Natural killer cell (primary cell): ENCODE results near the gene SYNGR1. TPM values are rescaled to one million over a fixed set of nuclear protein-coding genes. Genes with fewer than 3 reads are reported as not detected.
A peak's percentile ranks its signal among the peaks of the same experiment; 100 is the strongest.

Experiments used
- ATAC-seq, 3 donors: fragments of 150-1000 bp in 2 of 3; fragments of 200-7000 bp in 1 of 3; cut with Tn5 transposase; 1 replicate in 1 of 3; 2 replicates in 2 of 3; pipeline ENCODE4 v1.10.0; 2021; ENCODE audit warnings: mild to moderate bottlenecking in 2 of 3, moderate library complexity in 2 of 3
- DNase-seq, 2 donors: peaks; one replicate each; pipeline versions ENCODE4 v3.0.0 to v3.0.0-alpha.2; 2013 to 2021; ENCODE audit warnings: mixed read lengths in 1 of 2
- H3K27ac ChIP-seq: one replicate; pipeline ENCODE4 v1.5.1; 2013; ENCODE audit warnings: mild to moderate bottlenecking, low read length
- H3K27me3 ChIP-seq: one replicate; pipeline ENCODE4 v1.6.1; 2013; ENCODE audit warnings: low read length; ENCODE audit not compliant: control insufficient read depth, insufficient read depth
- H3K36me3 ChIP-seq: one replicate; pipeline ENCODE4 v1.6.1; 2013; ENCODE audit warnings: low read length; ENCODE audit not compliant: control insufficient read depth, insufficient read depth
- H3K4me1 ChIP-seq: one replicate; pipeline ENCODE4 v1.6.1; 2013; ENCODE audit warnings: low read length; ENCODE audit not compliant: control insufficient read depth, insufficient read depth
- H3K4me3 ChIP-seq: one replicate; pipeline ENCODE4 v1.5.1; 2013; ENCODE audit warnings: low read length
- H3K9me3 ChIP-seq: one replicate; pipeline ENCODE4 v1.6.1; 2013; ENCODE audit warnings: low read length; ENCODE audit not compliant: control insufficient read depth, insufficient read depth
- H3K27ac Mint-ChIP-seq, 2 donors: one replicate each; pipeline ENCODE4 v1.8.0; 2022; ENCODE audit warnings: mild to moderate bottlenecking in 2 of 2, mixed read lengths in 2 of 2, moderate library complexity in 1 of 2
- H3K27me3 Mint-ChIP-seq, 2 donors: one replicate each; pipeline ENCODE4 v1.8.0; 2022; ENCODE audit warnings: low read depth in 2 of 2, mixed read lengths in 2 of 2
- H3K36me3 Mint-ChIP-seq: one replicate; pipeline ENCODE4 v1.8.0; 2022; ENCODE audit warnings: mixed read lengths
- H3K4me1 Mint-ChIP-seq, 2 donors: one replicate each; pipeline ENCODE4 v1.8.0; 2022; ENCODE audit warnings: mixed read lengths in 2 of 2
- H3K4me3 Mint-ChIP-seq: one replicate; pipeline ENCODE4 v1.8.0; 2022; ENCODE audit warnings: mild to moderate bottlenecking, moderate library complexity, mixed read lengths
- H3K9me3 Mint-ChIP-seq, 2 donors: one replicate each; pipeline ENCODE4 v1.8.0; 2022; ENCODE audit warnings: mixed read lengths in 2 of 2
- WGBS: methylation state at CpG from one replicate; pipeline ENCODE4 v1.1.7; 2013; ENCODE audit warnings: missing lambda C conversion rate; ENCODE audit not compliant: insufficient coverage; 5-methylcytosine and 5-hydroxymethylcytosine counted together
- intact Hi-C: fragments of 100-400 bp; cut with micrococcal nuclease; formaldehyde crosslinking; loops from one replicate; pipeline ENCODE4 v1.14.2; 2022
- total RNA-seq, 4 donors: library from RNA; stranded (reverse); fragments of 120-200 nt in 1 of 4; gene quantifications; one replicate each; pipeline versions ENCODE4 v1.2.3 to v1.2.4, GENCODE V29; 2013 to 2022
- TF ChIP-seq, protein P1 (sequence below): fragments of 200-600 bp; IDR thresholded peaks from one replicate; pipeline ENCODE4 v1.8.0; 2022; ENCODE audit warnings: antibody characterized with exemption

The SYNGR1 gene
- total RNA-seq, 3 donors from 2014 or later (not counting 1 experiment from before 2014, with no cell fraction given) = 30.3 to 35.7 (median 31.3) TPM

DNA sequence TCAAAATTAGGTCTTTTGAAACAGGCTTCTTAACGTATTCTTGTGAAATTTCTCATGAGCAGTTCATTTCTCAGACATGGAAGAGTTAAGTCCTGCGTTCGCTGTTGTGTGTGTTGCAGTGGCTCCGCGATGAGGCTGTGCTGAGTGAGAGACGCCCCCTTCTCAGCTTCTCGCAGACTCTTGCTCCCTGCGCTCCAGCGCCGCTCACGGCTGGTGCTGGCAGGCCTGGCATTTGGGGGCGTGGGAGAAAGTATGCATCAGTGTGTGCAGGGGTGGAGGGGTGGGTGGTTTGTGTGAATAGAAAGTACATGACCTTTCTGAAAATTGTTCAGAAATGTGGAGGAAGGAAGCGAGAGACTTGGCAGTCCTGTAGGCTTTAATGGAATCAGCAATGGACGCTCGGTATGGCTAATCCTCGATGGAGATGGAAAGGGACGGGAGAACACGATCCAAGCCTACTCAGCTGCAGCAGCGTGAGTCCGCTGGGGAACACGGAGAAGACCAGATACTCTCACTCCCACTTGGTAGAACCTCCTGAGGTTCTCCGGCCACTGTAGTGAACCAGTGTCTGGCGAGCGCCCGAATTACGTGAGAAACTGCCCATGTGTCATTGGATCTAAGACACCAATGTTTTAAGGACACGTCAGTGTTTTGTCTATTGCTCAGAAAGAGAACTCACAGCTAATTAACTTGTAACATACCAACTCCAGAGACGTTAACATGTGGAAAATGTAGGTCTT is 55.7 kb downstream of the SYNGR1 start:
- Mint-ChIP-seq H3K27ac (no peak overlapping the region), H3K4me1 (peaks cover 33 to 34% of the 10 kb centered on the region in 2 donors), H3K9me3 (no peaks in the 10 kb centered on the region), H3K27me3 (no peaks in the 10 kb centered on the region), H3K36me3 (no peaks in the 10 kb centered on the region), H3K4me3 (no peak overlapping the region)
- peaks cover 6% of the 10 kb centered on the region for H3K36me3 ChIP-seq
- H3K4me3 ChIP-seq = no peak overlapping the region
- TF ChIP-seq, protein P1, sequence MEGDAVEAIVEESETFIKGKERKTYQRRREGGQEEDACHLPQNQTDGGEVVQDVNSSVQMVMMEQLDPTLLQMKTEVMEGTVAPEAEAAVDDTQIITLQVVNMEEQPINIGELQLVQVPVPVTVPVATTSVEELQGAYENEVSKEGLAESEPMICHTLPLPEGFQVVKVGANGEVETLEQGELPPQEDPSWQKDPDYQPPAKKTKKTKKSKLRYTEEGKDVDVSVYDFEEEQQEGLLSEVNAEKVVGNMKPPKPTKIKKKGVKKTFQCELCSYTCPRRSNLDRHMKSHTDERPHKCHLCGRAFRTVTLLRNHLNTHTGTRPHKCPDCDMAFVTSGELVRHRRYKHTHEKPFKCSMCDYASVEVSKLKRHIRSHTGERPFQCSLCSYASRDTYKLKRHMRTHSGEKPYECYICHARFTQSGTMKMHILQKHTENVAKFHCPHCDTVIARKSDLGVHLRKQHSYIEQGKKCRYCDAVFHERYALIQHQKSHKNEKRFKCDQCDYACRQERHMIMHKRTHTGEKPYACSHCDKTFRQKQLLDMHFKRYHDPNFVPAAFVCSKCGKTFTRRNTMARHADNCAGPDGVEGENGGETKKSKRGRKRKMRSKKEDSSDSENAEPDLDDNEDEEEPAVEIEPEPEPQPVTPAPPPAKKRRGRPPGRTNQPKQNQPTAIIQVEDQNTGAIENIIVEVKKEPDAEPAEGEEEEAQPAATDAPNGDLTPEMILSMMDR = no peak
- H3K4me1 ChIP-seq = peaks cover 6% of the 10 kb centered on the region
- no peaks in the 10 kb centered on the region for H3K9me3 ChIP-seq
- 92% methylated on average over 28 of the region's 28 CpGs for WGBS
- no peak overlapping the region for H3K27ac ChIP-seq
- ATAC-seq (no peak), DNase-seq (peak in 1 of 2 donors; percentile 22)
- H3K27me3 ChIP-seq = no peaks in the 10 kb centered on the region
- intact Hi-C loops = no loop called here

DNA sequence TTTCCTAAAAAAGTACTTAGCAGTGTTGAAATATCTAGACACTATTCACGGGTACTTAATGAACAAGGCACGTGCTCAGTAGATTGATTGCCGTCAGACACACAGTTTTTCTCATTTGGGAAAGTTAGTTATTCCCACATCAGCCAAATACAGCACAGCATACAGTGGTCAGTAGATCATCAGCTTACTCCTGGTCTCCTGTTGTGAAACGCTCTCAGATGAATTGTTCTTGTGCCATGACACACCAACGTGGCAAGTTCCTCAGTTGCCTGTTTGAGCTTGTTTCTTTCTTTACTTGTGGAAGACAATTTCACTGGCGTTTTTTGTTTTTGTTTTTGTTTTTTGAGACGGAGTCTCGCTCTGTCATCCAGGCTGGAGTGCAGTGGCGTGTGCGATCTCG is 58.4 kb downstream of the SYNGR1 start:
- Histone ChIP-seq H3K4me1 (peaks cover 11% of the 10 kb centered on the region), H3K4me3 (no peak overlapping the region), H3K27me3 (no peaks in the 10 kb centered on the region), H3K27ac (no peak overlapping the region), H3K36me3 (peaks cover 6% of the 10 kb centered on the region), H3K9me3 (no peaks in the 10 kb centered on the region)
- ATAC-seq (no peak), DNase-seq (no peak)
- Mint-ChIP-seq H3K27me3 (no peaks in the 10 kb centered on the region), H3K9me3 (no peaks in the 10 kb centered on the region), H3K4me3 (no peak overlapping the region), H3K4me1 (peaks cover 35 to 42% of the 10 kb centered on the region in 2 donors), H3K27ac (no peak overlapping the region), H3K36me3 (no peaks in the 10 kb centered on the region)
- intact Hi-C loops = no loop called here
- 95% methylated on average over 11 of the region's 11 CpGs for WGBS
- TF ChIP-seq, protein P1 = no peak

DNA sequence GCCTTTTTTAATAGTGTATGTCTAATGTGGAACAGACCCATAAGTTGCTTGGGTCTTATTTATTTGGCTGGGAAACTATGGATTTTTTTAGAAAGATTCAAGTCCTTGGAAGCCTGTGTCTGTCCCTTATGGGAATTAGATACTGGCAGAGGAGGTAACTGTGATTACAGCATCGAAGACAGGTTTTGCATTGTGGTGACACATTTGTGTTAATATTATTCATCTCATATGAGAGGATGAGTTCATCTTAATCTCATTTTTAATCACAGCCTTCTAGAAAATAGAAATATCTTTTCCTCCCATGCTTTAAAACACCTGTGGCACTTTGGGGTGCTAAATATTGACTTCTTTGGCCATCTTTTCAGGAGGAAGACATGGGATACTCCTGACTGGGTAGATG is 59.0 kb downstream of the SYNGR1 start:
- peaks cover 6% of the 10 kb centered on the region for H3K36me3 ChIP-seq
- ATAC-seq (no peak), DNase-seq (no peak)
- H3K27me3 Mint-ChIP-seq = no peaks in the 10 kb centered on the region
- whole genome bisulfite sequencing = 80% methylated on average over 1 of the region's 1 CpG
- H3K4me1 ChIP-seq = peaks cover 18% of the 10 kb centered on the region
- H3K4me1 Mint-ChIP-seq = peaks cover 33 to 40% of the 10 kb centered on the region in 2 donors
- H3K27ac Mint-ChIP-seq = no peak overlapping the region
- H3K4me3 ChIP-seq = no peak overlapping the region
- H3K27ac ChIP-seq = no peak overlapping the region
- intact Hi-C loops = no loop called here
- no peaks in the 10 kb centered on the region for H3K36me3 Mint-ChIP-seq
- H3K27me3 ChIP-seq = no peaks in the 10 kb centered on the region
- H3K9me3 Mint-ChIP-seq = no peaks in the 10 kb centered on the region
- H3K9me3 ChIP-seq = no peaks in the 10 kb centered on the region
- no peak overlapping the region for H3K4me3 Mint-ChIP-seq
- TF ChIP-seq, protein P1 = no peak
